OCI-LY7 (cell line): Measurements from ENCODE around the gene SEC61A2.

Source experiments
- EZH2phosphoT487 ChIP-seq: fragments of 200-600 bp; sonication (generic); IDR thresholded peaks from 2 replicates; pipeline ENCODE4 v1.6.1; 2018; ENCODE audit warnings: low read depth, borderline replicate concordance, mild to moderate bottlenecking, mixed run types, antibody characterized with exemption, low read length, moderate library complexity, mixed read lengths
- TF ChIP-seq, protein P1 (sequence below): fragments of 200-600 bp; sonication (generic); conservative IDR thresholded peaks from 2 replicates; pipeline ENCODE4 v1.5.1; 2014; ENCODE audit warnings: mild to moderate bottlenecking, antibody characterized with exemption, low read length, moderate library complexity, mixed read lengths

DNA sequence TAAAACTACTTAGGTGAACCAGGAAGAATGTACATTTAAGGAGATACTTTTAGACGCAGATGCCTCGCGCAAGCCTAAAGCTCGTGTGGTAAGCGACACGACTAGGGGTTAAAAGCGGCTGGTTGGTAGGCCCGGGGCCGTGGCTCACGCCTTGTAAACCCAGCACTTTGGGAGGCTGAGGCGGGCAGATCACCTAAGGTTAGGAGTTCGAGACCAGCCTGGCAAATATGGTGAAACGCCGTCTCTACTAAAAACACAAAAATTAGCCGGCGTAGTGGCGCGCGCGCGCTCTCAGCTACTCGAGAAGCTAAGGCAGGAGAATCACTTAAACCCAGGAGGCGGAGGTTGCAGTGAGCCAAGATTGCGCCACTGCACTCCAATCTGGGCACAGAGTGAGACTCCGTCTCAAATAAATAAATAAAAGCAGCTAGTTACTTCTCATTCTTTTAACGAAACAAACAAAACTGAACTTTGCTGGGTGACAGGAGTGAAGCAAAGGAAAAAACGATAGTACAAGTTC is 65.3 kb downstream of the SEC61A2 start:
- TF ChIP-seq, protein P1, sequence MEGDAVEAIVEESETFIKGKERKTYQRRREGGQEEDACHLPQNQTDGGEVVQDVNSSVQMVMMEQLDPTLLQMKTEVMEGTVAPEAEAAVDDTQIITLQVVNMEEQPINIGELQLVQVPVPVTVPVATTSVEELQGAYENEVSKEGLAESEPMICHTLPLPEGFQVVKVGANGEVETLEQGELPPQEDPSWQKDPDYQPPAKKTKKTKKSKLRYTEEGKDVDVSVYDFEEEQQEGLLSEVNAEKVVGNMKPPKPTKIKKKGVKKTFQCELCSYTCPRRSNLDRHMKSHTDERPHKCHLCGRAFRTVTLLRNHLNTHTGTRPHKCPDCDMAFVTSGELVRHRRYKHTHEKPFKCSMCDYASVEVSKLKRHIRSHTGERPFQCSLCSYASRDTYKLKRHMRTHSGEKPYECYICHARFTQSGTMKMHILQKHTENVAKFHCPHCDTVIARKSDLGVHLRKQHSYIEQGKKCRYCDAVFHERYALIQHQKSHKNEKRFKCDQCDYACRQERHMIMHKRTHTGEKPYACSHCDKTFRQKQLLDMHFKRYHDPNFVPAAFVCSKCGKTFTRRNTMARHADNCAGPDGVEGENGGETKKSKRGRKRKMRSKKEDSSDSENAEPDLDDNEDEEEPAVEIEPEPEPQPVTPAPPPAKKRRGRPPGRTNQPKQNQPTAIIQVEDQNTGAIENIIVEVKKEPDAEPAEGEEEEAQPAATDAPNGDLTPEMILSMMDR = no peak
- TF ChIP-seq EZH2phosphoT487 = no peak
